GM21619 (cell line): ENCODE data around the gene SEC14L2.
"Not testable (repeated sequence)": the region's sequence is repeated elsewhere in the genome, so short reads cannot be mapped to it uniquely, and the experiment has no call there.

Experiments
- ATAC-seq: cut with Tn5 transposase; IDR thresholded peaks from one replicate; pipeline ENCODE4 v1.9.1; 2021; ENCODE audit not compliant: unreplicated experiment

Gene SEC14L2

GRCh38 chr22:30375312-30375849 lies 21.4 kb upstream of the SEC14L2 start:
- ATAC-seq = no peak

DNA sequence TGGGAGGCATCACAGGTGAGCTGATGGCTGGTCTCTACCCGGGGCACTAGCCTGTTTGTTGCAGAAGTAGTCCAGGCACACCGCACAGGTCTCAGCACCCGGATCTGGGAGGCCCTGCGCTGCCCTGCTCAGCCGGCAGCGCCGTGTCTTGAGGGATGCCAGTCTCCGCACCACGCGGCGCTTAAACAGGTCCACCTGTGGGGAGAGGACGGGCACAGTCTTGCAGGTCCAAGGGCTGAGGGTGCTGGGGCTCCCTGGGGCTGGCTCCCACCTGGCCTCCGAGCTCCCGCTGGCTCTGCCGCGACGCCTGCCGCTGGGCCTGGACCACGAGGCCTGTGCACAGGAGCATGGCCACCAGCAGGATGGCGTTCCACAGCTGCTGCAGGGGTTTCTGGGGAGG lies 16.8 kb upstream of the SEC14L2 start:
- no peak for ATAC-seq

DNA sequence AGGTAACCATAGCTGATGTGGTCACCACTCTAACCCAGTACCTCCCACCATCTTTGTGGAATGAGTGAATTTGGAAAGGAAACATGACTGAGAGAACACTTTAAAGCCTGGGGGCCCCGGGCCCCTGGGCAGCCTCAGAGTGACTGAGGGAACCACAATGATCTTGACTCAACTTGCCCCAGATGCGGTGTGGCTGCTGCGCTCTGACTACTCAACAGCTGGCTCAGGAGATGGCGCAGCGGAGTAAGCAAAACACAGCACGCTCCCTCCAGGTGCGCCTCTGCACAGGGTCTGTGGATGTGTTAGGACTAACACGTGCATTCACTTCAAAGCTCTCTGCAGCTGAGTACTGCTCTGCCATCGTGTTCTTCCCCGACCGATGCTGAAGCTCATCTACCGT lies 15.6 kb upstream of the SEC14L2 start:
- ATAC-seq = no peak

- no peak for ATAC-seq
These were observed 14.5 kb upstream of the SEC14L2 start for GRCh38 chr22:30382340-30382739.

DNA sequence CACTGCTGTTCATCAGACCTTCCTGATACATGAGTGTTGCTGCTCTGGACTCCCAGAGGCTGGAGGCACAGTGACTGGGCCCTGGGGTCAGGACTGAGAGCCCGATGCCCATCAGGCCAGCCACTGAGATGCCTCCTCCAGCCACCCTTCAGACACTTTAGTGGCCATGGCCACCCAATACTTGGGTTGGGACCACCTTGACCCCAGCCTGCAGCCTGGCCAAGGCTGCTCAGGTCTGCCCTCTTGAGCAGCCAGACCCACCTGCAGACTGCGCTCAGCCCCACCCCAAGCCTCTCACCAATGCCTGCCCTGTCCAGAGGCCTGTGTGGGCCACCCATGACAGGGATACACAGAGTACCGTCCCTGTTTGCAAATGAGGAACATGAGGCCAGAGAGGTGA lies 13.8 kb upstream of the SEC14L2 start:
- ATAC-seq = no peak

- ATAC-seq = no peak
These were observed 10.9 kb upstream of the SEC14L2 start for GRCh38 chr22:30385942-30386341.

- no peak for ATAC-seq
These were observed 10.2 kb upstream of the SEC14L2 start for GRCh38 chr22:30386608-30386959.

- peak; percentile 54 for ATAC-seq
These were observed 9.6 kb upstream of the SEC14L2 start, which contains the start of gene RNF215 for GRCh38 chr22:30386960-30387827. Gene RNF215, minus strand, starts transcription at chr22:30387411. Its CDS starts 98 bp downstream, at chr22:30387313.

- no peak for ATAC-seq
These were observed 5.7 kb upstream of the SEC14L2 start for GRCh38 chr22:30390974-30391691.

- ATAC-seq = no peak
These were observed 4.0 kb upstream of the SEC14L2 start for GRCh38 chr22:30392661-30393321.

DNA sequence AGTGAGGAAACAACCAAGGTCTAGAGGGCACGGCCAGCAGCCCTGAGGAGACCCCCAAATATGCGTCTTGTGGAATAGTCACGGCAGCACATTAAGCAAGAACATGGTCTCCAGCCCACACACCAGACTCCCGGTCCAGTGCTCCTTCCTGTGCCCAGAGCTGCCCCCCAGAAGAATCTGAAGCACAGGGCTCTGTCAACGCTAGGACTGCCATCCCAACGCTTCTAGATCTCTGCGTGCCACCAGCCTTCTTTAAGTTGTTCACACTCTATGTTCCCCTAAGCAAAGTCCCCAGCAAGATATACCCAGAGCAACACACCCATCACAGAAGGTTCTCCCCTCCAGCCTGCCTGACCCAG lies 3.5 kb upstream of the SEC14L2 start:
- no peak for ATAC-seq

DNA sequence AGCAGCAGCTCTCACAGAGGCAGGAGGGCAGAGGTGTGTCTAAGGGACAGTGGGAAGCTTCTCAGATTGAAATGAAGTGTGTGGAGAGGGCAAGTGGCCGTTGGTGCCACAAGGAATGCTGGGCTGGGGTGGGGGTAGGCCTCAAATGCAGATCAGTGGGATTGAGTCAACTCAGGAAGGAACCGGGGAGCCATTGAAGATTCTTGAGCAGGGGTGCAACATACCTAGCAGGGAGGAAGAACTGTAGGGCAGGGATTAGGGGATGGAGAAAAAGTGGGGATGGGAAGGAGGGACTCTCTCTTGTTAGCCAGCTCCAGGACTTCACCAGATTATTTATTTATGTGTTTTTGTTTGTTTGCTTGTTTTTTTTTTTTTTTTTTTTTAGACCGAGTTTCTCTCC lies 2.9 kb upstream of the SEC14L2 start:
- no peak for ATAC-seq

- ATAC-seq = no peak
These were observed 1.1 kb downstream of the SEC14L2 start for GRCh38 chr22:30397656-30398635.

GRCh38 chr22:30398685-30399680 lies 2.2 kb downstream of the SEC14L2 start:
- ATAC-seq = no peak

DNA sequence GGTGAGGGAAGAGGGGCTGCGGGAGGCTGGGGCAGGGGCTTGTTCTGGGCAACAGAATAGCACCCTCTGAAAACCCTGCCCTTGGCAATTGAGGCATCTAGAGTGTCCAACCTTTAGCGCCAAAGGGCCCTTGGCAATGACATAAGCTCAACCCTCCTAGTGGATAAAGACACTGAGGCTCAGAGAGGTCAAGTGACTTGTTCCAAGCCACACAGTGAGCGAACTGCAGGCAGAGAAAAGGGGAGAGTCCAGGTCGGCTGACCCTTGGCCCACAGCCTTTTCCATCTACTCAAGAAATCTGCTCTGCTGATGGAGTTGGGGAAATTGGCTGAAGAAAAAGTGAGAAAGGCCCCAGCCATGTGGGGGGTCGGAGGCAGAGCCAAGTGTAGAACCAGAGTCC lies 2.9 kb downstream of the SEC14L2 start:
- no peak for ATAC-seq

DNA sequence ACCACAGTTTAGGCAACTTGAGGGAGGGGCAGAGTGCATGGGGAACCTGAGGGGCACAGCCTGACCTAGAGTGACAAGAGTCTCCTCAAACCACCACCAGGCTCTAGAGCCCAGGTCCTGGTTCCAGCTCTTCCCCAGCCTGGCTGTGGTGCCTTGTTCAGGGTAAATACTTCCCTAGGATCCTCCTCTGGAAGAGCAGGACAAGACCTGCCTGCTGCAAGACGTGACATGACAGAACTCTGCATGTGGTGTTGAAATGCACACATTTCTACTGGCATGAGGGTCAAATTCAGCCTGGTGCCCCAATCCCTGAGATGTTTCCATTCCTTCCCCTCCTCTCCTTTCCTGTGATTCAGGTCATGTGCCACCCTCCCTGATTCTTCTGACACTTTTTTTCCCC lies 3.3 kb downstream of the SEC14L2 start:
- ATAC-seq = no peak

- not testable (repeated sequence) for ATAC-seq
These were observed 4.2 kb downstream of the SEC14L2 start for GRCh38 chr22:30401024-30401423.

DNA sequence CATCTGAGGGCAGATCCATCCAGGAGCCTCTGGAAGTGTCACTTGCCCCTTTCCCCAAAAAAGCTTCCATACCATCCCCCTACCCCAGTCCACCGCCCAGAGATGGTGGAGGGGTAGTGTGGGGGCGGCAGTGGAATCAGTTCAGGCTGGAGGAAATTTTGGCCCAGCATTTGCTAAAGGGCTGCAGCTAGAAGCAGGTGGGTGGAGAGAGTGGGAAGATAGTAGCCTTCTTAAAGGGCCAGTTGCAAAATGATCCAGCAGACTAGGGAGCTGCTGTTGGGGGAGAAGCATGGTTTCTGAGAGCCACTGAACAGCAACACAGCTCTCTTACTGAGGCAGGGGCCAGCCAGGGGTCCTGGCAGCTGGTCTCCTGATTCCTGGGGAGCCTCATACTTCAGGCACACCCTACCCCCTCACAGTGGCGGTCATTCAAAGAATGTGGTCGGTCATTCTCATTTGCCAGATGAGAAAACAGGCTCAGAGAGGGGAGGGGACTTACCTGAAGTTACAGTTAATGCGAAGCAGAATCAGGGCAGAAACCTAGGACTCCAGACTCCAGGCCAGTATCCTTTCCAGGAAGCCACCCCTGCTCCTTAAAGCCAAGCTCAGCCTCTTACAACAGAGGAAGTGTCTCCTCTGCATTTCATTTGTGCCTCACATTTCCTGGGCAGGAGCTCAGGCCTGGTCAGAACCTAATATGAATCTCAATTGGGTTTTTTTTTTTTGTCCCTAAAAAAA lies 5.4 kb downstream of the SEC14L2 start:
- ATAC-seq = no peak

GRCh38 chr22:30402766-30403104 lies 5.9 kb downstream of the SEC14L2 start:
- not testable (repeated sequence) for ATAC-seq
